Activated T-helper 1 cell treated with Interleukin-2 at 50 U/mL for 16 hours (primary cell): ENCODE results near the gene LPIN3.

Experiments
- DNase-seq: peaks from one replicate; pipeline ENCODE4 v3.0.0-alpha.2; 2020; ENCODE audit warnings: low read depth

The LPIN3 gene

DNA sequence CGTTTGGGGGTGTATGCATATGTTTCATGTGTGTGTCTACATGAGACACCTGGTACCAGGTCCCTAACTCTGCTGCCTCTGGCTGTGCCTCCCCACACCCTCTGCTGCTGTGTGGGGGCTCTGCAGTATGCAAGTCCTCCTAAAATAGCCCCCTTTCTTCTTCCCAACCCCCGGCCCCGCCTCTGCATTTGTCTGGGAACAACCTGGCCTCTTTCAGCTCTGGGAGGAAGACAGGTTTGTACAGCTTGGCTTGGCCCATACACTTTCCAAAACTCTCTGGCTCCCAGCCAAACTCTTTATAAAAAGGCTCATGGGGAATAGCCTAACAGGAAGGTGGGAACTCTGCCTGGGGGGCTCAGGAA, 53.1 kb downstream of the LPIN3 start:
- no peak for DNase-seq

DNA sequence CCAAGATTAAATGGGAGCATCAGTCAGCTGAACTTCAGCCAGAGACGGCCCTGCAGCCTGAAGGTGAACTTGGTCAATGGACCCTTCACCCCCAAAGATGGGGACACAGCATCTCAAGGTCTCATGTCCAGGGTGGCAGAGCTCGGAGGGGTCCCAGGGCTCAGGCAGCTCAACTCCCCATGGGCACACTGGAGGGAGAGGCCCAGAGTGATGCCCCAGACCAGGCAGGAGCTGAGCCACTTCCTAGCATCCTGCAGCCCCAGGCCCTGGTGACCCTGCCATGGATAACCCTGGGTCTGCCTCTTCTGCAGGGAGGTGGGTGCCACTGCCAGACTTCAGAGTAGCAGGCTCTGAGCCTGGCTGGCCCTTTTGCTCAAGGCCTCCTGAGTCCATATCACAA, 53.5 kb downstream of the LPIN3 start:
- no peak for DNase-seq

DNA sequence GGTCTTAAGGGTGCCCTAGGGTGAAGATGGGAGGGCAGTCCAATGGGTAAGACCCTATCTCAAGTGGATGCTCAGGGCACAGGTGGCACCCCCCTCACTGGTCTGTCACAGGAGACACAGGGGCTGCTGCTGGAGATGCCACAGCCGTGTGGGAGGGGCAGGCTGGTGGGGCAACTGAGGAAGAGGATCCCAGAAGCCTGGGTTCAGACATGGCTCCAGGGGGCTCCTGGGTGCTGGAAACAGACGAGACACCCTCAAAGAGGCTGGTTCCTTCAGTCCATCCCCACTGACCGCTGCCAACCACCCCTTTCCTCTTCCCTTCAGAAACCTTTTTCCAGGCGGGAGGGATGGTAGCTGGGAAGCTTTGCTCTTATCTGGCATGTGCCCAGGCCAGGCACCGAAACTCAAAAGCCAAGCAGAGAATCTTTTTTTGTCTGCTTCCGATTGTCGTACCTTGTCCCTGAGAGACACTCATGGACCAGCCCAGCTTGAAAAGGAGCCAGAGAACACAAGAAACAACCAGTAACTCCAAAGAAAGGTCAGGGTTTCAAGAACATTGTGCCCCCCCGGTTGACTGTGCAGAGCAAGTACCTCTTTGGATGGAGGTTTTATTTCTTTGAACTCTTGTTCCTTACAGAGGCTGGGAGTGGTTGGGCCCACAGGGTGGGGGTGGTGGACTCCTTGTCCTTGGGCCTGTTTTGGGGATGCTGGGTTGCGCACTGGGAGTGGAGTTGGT, 54.5 kb downstream of the LPIN3 start:
- no peak for DNase-seq

DNA sequence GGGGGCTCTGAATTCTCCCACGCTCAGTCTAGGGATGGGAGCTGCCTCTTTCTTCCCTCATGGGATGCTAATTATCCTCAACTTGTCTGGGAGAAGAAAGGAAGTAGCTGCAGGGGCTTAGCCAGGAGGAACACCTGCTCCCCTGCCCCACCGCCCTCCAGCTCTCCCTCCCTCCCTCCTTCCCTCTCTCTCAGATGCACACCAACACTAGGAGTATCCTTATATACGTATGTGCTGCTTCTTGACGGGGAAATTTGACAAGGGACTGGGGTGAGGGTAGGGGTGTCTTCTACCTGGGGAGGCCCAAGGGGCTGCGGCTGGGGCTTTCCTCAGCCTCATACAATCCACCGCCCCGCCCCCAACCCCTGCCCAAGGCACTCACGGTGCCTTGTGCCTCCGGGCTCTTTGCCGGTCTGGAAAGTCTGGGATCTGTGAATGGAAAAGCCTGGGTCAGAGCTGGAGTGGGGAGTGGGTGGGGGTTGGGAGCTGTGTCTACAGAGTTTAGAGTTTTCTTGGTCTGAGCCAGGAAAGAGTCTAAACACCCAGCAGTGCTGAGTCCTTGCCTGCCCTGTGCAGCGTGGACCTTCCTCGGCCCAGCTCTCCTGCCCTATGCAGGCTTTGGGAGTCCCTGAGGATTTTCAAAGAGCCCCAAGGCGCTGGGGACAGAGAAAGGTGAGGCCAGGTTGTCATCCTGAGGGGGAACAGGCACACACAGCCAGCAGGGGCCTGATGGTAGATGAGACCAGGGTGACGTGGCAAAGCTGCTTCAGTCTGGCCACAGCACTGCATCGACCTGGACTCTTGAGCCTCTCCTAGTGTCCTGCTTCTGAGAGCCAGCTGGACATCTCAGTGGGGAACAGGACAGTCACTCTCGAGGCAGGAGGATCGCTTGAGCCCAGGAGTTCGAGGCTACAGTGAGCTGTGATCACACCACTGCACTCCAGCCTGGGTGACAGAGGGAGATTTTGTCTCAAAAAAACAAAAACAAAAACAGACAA, 55.3 kb downstream of the LPIN3 start:
- DNase-seq = no peak

DNA sequence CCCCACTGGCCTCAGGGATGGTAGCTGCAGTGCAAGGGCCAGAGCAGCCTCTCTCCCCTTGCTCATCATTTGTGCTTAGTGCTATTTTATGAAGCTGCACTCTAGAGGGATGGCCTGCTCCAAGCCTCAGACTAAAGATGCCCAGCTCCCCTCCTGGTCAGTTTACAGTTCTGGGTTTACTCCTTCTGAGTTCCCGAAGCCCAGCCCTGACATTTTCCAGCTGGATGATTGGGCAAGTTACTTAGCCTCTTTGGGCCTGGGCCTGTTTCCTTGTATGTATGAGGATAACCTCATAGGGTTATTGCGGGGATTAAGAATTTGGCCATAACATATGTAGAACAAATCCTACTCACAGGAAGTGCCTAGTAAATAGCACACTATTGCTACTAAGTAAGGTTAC, 57.8 kb downstream of the LPIN3 start:
- DNase-seq = no peak

DNA sequence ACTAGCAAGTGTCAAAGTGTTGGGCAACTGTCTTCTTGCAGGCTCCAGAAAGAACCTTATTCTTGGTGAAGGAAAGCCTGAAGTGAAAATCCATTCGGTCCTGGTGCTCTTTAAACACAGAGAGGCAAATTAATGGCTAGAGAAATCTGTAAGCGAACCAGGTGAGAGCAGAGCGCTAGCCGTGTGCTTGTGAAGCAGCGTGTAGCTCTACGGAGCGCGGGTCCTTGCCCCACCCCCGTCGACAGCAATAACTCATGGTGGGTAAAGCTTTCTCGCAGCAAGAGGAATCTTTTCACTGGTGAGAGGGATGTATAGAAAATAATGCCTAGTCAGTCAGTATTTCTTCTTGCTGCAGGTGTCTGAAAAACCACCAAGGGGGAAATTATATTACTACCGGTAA, 63.0 kb downstream of the LPIN3 start:
- no peak for DNase-seq

DNA sequence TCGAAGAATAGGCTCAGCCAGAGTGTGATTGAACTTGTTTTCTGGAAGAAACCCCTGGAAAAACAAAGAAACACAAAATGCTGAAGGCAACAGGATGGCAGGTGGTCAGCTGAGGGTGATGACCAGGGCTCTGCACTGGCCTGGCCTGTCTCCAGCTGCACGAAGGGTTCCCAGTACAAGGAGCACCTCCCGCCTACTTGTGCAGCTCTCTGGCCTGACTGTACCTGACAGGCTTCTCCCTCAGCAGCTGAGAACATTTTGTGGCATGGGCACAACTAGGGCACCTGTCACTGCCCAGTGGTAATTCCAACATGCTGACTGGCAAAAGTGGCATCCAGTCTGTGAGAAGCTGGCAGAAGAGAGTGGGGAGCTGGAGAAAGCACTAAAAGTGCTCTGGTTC, 64.8 kb downstream of the LPIN3 start:
- no peak for DNase-seq

DNA sequence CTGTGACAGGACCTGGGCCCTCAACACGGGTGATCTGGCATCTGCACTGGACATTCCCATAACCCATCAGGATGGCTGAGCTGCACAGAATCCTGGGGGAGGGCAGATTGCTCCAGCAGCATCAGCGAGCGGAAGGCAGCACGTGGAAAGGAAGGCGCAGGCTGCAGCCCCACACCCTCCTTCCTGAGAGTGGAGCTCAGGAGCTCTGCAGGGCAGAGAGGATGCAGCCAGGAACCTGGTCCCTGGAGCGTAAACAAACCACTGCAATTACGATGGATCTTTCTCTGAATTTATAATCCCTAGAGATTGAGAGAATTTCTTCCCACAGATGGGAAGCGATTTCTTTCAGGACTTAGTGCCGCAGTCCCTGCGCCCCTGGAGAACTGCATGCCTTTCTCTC, 65.7 kb downstream of the LPIN3 start:
- no peak for DNase-seq

DNA sequence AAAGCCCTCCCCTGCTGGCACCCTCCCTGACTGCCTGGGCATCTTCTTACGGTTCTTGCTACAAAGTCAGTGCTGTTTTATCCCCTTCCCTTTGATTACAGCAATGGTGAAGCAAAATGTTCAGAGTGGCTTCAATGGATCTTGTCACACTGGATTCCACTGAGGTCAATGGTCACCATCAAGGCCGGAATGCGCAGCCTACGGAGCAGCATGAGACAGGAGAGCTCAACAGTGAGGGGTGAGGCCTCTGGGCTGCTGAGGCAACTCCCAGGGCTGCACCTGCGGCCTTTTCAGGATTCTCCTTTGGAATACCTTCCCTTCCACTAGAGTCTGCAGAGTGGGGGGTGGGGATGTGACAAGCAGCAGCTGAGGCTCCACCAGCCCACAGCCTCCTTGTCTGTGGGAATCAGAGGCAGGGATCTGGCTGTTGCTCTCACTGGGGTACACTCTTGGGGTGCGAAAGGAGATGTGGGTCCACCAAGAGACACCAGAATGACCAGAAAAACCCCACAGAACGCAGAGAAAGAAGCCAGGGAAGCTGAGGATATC, 66.3 kb downstream of the LPIN3 start:
- DNase-seq = no peak

DNA sequence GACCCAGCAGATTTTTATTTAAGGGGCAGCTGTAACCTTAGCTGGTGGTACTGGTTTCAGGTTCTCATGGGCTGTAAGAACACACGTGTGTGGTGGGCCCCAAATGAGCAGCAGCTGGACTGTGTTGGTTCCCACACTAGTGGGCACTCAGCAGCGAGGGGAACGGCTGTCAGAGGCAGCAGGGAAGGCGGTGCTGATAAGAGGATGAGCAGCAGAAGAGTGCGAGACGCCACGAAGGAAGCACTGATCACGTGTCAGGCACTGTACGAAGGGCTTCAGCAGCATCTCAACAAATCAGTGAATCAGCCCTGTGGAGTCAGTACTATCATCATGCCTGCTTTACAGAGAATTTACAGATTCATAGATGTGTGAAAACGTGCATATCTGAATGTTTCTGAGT, 67.0 kb downstream of the LPIN3 start:
- no peak for DNase-seq

DNA sequence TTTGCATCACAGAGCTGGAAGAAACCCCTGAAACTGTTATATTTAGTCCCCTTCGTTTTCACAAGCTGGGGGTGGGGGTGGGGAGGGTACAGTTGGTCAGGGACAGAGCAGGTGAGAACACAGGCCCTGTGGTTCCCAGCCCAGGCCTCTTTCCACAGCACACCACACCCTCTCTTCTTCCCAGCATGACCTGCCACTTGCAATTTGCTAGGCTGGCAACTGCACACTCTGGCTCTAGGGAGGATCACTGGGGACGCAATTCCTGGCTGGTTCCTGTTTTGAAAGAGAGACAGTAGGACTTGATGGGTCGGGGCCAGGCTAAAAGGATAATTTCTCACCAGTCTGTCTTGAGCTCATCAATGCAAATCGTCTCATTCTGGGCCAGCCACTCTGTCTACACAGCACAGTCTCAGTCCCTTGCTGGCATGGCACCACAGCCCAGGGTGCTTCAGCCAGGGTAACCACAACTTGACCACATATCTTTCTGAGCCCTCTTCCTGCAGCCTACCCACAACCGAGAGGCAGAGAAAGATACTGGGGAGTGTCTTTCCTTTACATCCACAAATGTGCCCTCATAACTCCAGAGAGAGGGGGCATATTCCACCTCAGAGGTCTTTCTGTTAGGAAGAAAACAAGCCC, 67.7 kb downstream of the LPIN3 start:
- no peak for DNase-seq

DNA sequence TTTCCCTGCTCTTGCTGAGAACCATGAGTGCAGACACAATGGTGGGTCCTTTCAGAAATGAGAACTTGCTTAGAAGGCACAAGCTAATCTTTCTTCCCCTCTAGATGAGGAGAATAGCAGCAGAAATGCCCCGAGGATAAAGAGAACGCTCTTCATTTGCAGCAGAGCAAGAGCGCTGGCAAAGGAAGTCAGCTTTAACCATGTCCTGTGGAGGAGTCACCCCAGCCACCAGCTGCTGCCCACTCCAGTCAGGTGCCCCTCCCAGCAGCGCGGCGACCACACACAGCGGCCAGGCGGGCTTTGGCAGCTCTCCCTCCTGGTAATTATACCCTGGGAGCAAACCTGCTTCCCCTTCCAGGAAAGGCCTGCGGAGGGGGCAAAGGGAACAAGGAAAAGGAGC, 68.4 kb downstream of the LPIN3 start:
- no peak for DNase-seq
